Loucy (cell line): ENCODE data around the gene DNTTIP2.
"Not testable (repeated sequence)": the region's sequence is repeated elsewhere in the genome, so short reads cannot be mapped to it uniquely, and the experiment has no call there.

Experiments used
- EZH2phosphoT487 ChIP-seq: fragments of 200-600 bp; IDR thresholded peaks from 2 replicates; pipeline ENCODE4 v1.6.1; 2018; ENCODE audit warnings: antibody characterized with exemption, mild to moderate bottlenecking, moderate library complexity, borderline replicate concordance
- TF ChIP-seq, protein P1 (sequence below): fragments of 200-600 bp; sonication (generic); conservative IDR thresholded peaks from 2 replicates; pipeline ENCODE4 v1.5.1; 2014; ENCODE audit warnings: mild to moderate bottlenecking, antibody characterized with exemption, low read length

DNA sequence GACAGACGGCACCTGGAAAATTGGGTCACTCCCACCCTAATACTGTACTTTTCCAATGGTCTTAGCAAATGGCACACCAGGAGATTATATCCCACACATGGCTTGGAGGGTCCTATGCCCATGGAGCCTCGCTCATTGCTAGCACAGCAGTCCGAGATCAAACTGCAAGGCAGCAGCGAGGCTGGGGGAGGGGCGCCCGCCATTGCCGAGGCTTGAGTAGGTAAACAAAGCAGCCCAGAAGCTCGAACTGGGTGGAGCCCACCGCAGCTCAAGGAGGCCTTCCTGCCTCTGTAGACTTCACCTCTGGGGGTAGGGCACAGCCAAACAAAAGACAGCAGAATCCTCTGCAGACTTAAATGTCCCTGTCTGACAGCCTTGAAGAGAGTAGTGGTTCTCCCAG, 23.0 kb downstream of the DNTTIP2 start:
- TF ChIP-seq, protein P1, sequence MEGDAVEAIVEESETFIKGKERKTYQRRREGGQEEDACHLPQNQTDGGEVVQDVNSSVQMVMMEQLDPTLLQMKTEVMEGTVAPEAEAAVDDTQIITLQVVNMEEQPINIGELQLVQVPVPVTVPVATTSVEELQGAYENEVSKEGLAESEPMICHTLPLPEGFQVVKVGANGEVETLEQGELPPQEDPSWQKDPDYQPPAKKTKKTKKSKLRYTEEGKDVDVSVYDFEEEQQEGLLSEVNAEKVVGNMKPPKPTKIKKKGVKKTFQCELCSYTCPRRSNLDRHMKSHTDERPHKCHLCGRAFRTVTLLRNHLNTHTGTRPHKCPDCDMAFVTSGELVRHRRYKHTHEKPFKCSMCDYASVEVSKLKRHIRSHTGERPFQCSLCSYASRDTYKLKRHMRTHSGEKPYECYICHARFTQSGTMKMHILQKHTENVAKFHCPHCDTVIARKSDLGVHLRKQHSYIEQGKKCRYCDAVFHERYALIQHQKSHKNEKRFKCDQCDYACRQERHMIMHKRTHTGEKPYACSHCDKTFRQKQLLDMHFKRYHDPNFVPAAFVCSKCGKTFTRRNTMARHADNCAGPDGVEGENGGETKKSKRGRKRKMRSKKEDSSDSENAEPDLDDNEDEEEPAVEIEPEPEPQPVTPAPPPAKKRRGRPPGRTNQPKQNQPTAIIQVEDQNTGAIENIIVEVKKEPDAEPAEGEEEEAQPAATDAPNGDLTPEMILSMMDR: not testable (repeated sequence)
- not testable (repeated sequence) for TF ChIP-seq EZH2phosphoT487
